GM19023 (cell line): ENCODE data around the gene ADAM12.
"Not testable (repeated sequence)": the region's sequence is repeated elsewhere in the genome, so short reads cannot be mapped to it uniquely, and the experiment has no call there.

ENCODE experiments used
- ATAC-seq: cut with Tn5 transposase; IDR thresholded peaks from one replicate; pipeline ENCODE4 v1.9.1; 2021; ENCODE audit warnings: mild to moderate bottlenecking, moderate library complexity; ENCODE audit not compliant: unreplicated experiment

The ADAM12 gene

GRCh38 chr10:126375926-126376554 is 12.2 kb downstream of the ADAM12 start:
- no peak for ATAC-seq

- ATAC-seq: no peak
Observed at GRCh38 chr10:126375299-126375698, 13.0 kb downstream of the ADAM12 start.

- no peak for ATAC-seq
Observed at GRCh38 chr10:126374435-126374834, 13.8 kb downstream of the ADAM12 start.

GRCh38 chr10:126373972-126374371 is 14.3 kb downstream of the ADAM12 start:
- ATAC-seq: no peak

- ATAC-seq: no peak
Observed at GRCh38 chr10:126373147-126373546, 15.1 kb downstream of the ADAM12 start.

- ATAC-seq: no peak
Observed at GRCh38 chr10:126372396-126372795, 15.9 kb downstream of the ADAM12 start.

GRCh38 chr10:126369125-126369710 is 19.1 kb downstream of the ADAM12 start:
- no peak for ATAC-seq

GRCh38 chr10:126357169-126357568 is 31.1 kb downstream of the ADAM12 start:
- ATAC-seq: no peak

- no peak for ATAC-seq
Observed at GRCh38 chr10:126353666-126354065, 34.6 kb downstream of the ADAM12 start.

GRCh38 chr10:126352453-126352852 is 35.8 kb downstream of the ADAM12 start:
- no peak for ATAC-seq

GRCh38 chr10:126351021-126351420 is 37.3 kb downstream of the ADAM12 start:
- ATAC-seq: no peak

GRCh38 chr10:126350216-126350992 is 37.9 kb downstream of the ADAM12 start:
- ATAC-seq: no peak

GRCh38 chr10:126349676-126350075 is 38.6 kb downstream of the ADAM12 start:
- no peak for ATAC-seq

GRCh38 chr10:126349101-126349500 is 39.2 kb downstream of the ADAM12 start:
- no peak for ATAC-seq

GRCh38 chr10:126343496-126343895 is 44.8 kb downstream of the ADAM12 start:
- ATAC-seq: not testable (repeated sequence)

- no peak for ATAC-seq
Observed at GRCh38 chr10:126342680-126343079, 45.6 kb downstream of the ADAM12 start.

- no peak for ATAC-seq
Observed at GRCh38 chr10:126341491-126341890, 46.8 kb downstream of the ADAM12 start.

- no peak for ATAC-seq
Observed at GRCh38 chr10:126337251-126337810, 50.9 kb downstream of the ADAM12 start.

- ATAC-seq: no peak
Observed at GRCh38 chr10:126336801-126337200, 51.5 kb downstream of the ADAM12 start.

- no peak for ATAC-seq
Observed at GRCh38 chr10:126334272-126334671, 54.0 kb downstream of the ADAM12 start.

GRCh38 chr10:126332576-126332975 is 55.7 kb downstream of the ADAM12 start:
- ATAC-seq: no peak

- ATAC-seq: no peak
Observed at GRCh38 chr10:126331101-126331500, 57.2 kb downstream of the ADAM12 start.
